COLO829 (cell line): ENCODE data around the gene RABEP2.
A peak's percentile ranks its signal among the peaks of the same experiment; 100 is the strongest.
"Not testable (repeated sequence)": the region's sequence is repeated elsewhere in the genome, so short reads cannot be mapped to it uniquely, and the experiment has no call there.

Experiments
- DNase-seq: peaks from one replicate; pipeline ENCODE4 v3.0.0; 2012; ENCODE audit warnings: low spot score

The RABEP2 gene

GRCh38 chr16:28903344-28904042 lies 21.5 kb downstream of the RABEP2 start:
- DNase-seq: no peak

- no peak for DNase-seq
These were observed 22.1 kb downstream of the RABEP2 start for GRCh38 chr16:28902909-28903308.

DNA sequence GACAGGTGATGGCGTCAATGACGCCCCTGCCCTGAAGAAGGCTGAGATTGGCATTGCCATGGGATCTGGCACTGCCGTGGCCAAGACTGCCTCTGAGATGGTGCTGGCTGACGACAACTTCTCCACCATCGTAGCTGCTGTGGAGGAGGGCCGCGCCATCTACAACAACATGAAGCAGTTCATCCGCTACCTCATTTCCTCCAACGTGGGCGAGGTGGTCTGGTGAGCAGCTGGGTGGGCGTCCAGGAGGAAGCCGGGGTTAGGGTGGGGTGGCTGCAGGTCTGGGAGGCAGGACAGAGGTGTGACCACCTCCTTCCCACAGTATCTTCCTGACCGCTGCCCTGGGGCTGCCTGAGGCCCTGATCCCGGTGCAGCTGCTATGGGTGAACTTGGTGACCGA lies 23.2 kb downstream of the RABEP2 start:
- no peak for DNase-seq

DNA sequence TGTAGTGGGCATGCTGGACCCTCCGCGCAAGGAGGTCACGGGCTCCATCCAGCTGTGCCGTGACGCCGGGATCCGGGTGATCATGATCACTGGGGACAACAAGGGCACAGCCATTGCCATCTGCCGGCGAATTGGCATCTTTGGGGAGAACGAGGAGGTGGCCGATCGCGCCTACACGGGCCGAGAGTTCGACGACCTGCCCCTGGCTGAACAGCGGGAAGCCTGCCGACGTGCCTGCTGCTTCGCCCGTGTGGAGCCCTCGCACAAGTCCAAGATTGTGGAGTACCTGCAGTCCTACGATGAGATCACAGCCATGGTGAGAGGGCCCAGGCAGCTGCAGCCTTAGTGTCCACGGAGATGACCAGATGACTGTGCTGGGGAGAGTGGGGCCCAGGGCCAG lies 24.4 kb downstream of the RABEP2 start:
- DNase-seq: no peak

DNA sequence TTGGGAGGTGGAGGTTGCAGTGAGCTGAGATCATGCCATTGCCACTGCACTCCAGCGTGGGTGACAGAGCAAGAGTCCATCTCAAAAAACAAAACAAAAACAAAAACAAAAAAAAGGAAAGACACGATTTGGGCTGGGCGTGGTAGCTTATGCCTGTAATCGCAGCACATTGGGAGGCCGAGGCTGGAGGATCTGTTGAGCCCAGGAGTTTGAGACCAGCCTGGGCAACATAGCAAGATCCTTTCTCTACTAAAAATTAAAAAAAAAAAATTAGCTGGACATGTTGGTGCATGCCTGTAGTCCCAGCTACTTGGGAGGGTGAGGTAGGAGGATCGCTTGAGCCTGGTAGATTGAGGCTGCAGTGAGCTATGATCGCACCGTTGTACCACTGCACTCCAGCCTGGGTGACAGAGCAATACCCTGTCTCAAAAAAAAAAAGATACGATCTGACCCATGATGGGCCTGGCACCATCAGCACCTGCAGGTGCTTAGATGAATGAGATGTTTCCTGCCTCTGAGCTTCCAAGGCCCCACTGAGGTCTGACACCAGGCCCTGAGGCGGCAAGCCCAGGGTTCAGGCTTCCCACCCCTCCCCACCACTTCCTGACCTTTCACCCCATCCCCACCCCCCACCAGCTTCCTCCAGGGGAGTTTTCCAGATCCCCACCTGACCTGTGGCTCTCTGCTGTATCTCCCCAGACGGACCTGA lies 25.0 kb downstream of the RABEP2 start:
- no peak for DNase-seq

DNA sequence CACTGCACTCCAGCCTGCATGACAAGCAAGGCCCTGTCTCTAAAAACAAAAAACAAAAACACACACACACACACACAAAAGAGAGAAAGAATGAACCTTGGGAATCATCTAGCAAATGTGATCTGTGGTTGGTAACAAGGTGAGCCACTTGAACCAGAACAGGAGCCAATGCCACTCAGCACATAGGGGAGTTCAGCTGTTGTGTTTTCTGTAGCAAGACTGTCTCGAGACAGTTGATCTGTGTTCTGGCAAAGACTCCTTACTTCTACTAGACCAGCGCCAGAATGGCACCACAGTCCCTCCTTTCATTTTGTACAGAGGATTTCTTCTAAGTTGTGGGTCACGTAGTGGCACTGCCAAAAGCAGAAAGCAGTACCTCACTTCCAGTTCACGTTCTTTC lies 26.1 kb downstream of the RABEP2 start:
- no peak for DNase-seq

- no peak for DNase-seq
These were observed 26.8 kb downstream of the RABEP2 start for GRCh38 chr16:28898266-28898665.

DNA sequence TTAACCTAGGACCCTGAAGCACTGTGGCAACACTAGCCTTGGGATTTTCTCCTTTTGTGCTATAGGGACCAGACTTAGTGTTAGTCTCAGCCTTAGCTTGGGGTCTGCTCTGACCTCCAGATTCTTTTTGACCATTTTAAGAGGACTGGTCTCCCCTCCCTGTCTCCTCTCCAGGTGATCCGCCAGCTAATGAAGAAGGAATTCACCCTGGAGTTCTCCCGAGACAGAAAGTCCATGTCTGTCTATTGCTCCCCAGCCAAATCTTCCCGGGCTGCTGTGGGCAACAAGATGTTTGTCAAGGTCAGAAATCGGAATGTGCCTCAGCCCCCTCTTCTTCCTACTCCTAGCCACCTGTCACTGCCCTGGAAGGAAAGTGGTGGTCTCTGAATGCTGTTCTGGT lies 27.2 kb downstream of the RABEP2 start:
- no peak for DNase-seq

DNA sequence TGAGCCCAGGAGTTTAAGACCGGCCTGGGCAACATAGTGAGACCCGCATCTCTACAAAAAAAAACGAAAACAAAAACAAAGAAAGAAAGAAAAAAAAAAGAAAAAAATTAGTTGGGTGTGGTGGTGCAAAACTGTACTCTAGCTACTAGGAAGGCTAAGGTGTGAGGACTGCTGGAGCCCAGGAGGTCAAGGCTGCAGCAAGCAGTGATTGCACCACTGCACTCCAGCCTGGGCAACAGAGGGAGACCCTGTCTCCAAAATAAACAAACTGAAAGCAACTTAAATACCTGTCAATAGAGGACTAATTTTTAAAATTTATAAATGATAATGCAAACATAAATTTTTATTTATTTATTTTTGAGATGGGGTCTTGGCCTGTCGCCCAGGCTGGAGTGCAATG lies 29.4 kb downstream of the RABEP2 start:
- no peak for DNase-seq

- DNase-seq: no peak
These were observed 31.7 kb downstream of the RABEP2 start for GRCh38 chr16:28893291-28893690.

DNA sequence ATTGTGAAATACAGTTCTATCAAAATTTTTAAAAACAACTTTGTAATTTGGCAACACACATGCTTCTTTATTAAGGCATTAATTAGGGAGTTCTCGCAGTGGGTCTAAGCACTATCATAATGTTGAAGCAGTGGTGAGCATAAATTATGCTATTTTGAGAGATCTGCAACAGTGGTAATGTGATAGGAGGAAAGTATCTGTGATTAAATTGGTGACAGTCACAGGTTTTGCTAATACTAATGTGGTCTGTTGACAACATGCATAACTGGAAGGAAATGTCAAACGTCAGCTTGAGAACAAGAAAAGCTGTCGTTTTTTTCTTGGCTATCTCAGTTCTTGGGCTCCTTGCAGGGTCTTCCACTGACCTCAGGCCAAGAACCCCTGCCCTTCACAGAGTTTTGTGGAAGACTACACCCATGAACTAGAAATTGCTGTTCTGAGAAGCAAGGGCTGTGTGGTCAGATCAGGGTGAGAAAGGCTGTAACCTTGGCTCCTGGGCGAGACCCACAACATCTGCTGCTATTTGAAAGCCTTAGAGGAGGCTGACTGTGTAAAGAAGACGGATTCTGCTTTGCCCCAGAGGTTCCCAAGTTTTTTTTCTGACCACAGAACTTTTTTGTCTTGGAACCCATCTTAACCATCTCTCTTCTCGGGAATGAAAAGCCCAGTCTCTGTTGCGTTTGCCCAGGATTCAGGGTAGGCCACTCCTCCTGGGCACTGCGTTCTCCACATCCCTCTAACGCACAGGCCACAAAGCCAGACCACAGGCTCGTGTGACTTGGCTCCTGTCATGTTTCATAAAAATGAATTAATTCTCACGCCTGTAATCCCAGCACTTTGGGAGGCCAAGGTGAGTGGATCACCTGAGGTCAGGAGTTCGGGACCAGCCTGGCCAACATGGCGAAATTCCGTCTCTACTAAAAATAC lies 32.8 kb downstream of the RABEP2 start:
- no peak for DNase-seq

GRCh38 chr16:28890355-28890754 lies 34.7 kb downstream of the RABEP2 start:
- DNase-seq: not testable (repeated sequence)

DNA sequence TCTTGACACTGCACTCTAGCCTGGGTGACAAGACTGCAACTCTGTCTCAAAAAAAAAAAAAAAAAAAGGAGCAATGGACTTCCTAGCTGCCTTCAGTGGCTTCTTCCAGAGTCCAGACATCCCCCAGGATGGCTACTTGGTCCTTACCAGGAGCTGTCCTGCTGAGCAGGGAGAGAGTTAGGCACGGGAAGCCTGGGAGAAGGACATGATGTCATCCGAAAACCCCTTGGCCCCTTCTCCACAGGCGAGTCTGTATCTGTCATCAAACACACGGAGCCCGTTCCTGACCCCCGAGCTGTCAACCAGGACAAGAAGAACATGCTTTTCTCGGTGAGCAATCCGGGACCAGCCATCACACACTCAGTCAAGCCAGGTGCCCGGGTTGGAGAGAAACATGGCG lies 38.1 kb downstream of the RABEP2 start:
- no peak for DNase-seq

DNA sequence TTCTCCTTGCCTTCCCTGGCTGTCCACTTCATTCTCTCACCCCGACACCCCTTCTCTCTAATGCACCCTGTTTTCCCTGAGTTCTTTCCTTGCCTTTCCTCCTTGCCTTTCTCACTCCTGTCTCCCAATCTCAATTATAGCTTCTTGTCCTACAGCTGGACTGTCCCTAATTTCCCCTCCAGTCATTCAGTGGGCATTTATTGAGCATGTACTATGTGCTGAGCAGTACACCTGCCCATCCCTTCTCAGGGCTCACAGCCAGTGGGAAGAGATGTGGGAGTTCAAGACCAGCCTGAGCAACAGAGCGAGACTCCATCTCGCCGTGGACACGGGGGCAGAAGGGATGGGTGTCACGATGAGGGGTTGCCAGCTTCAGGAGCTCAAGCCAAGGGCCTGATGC lies 41.0 kb downstream of the RABEP2 start:
- no peak for DNase-seq

DNA sequence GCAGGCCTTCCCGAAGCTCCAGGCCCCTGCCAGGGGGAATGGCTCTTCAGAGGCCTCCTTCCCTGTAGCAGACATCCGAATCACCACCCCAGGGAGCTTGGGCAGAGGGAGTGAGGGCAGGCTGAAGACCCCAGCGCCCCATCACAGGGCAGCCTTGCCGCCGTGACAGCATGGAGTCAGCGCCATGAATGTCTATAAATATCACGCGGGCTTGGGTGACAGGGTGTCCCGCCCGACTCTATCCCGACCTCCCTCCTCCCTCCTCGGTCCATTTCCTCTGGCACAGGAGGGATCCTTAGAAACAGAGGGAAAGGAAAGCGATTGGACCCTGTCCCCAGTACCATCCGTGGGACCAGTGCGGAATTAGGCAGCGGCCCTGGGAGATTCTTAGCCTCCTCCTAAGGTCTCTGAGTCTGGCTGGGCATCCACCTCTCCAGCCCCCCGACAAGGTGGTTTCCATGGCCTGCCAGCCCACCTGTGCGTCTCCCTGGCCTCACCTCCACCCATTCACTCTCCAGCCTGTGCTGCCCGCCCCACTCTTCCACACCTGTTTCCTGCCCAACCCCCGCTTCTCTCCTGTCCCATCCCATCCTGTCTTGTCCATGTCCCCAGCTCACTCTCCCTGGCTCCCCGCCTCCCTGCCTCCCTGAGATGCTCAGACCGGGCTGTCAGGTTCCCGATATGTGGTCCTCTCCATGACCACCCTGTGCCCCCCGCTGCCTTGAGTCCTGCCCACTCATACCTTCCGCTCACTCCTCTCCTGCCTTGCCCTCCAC lies 41.6 kb downstream of the RABEP2 start:
- no peak for DNase-seq

DNA sequence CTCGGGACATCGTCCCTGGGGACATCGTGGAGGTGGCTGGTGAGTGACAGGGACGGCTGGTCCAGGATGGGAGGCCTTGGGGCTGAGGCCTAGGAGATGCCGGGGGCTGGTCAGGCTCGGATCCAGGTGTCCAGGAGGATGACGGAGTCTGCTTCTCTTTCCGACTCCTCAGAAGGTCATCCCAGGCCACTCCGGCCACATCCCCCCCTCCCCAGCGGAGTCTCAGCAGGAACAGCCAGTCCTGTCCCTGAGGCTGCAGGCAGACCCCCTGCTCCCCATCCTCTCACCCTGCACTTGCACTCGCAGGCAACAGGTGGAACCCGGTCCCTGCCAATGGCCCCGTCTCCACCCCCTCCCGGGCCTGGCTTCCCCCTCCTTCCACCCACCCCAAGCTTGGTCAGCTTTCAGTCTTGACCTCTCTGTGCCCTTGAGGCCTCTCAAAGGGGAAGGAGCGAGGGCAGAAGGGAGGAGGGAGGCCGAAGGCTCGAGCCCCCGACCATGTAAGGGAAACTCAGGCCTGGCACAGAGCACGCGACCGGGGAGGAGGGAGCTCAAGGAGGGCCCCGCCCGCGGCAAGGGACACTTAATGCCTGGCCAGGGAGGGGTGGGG lies 42.4 kb downstream of the RABEP2 start:
- no peak for DNase-seq

GRCh38 chr16:28881565-28881964 lies 43.5 kb downstream of the RABEP2 start:
- not testable (repeated sequence) for DNase-seq

DNA sequence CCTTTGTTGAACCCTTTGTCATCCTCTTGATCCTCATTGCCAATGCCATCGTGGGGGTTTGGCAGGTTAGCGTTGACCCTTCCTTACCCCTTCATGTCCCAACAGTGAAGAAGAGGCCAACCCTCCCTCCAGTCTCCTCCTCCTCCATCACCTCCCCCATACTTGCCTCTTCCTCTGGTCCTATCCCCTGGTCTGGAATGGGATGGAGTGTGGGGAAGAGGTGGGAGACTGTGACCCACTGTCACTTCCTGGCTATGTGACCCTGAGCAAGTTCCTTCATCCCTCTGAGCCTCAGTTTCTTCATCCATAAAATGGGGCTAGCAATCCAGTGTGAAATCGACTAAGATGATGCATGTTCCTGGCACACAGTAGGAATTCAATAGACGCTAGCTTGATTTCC lies 44.1 kb downstream of the RABEP2 start:
- DNase-seq: no peak

DNA sequence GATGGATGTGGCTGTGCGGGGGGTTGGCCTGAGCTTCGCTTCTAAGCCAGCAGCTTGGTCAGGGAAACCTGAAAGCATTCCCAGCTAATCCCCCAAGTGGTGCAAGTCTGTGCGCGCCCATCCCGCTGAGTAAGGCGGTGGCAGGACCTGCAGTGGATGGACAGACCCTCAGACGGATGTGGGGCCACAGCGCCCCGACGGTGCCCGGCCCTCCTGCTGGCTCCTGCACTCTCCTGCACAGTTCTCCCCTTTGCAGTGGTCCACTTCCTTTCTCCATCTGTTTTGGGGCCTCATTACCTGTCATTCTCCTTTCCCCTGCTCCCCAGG lies 44.5 kb downstream of the RABEP2 start:
- DNase-seq: no peak

DNA sequence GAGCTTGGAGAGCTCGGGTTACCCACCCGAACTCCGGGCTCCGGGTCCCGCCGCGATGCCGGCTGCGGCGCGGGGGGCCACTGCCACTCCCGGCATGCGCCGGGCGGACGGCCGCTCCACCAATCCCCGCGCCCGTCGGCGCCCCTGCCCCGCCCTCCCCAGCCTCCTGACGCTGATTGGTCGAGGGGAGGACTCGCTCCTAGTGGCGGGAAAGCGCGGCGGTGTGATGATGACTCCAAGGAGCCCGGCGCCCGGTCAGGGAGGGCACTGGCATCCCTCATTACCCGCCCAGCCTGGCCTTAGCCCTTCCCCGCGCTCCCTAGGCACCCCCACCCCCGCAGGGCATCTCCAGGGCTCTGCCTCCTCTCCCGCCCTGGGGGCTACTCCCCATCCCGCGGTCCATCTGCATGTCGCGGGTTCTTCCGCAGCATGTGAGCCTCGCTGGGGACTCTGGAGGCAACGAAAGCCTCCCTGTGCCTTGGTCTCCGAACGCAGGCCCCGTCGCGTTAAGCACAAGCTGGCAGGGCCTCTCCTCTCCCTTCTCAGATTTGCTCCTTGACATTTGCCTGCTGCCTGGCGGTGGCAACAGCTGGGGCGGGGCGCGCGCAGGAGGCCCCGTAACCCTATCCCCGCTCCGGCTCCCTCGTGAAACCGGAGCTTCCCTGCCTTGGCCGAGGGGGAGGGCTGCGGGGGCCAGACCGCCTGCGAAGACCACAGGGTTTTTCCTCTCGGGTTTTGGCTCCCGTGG lies 45.0 kb downstream of the RABEP2 start:
- DNase-seq: peak; percentile 82

DNA sequence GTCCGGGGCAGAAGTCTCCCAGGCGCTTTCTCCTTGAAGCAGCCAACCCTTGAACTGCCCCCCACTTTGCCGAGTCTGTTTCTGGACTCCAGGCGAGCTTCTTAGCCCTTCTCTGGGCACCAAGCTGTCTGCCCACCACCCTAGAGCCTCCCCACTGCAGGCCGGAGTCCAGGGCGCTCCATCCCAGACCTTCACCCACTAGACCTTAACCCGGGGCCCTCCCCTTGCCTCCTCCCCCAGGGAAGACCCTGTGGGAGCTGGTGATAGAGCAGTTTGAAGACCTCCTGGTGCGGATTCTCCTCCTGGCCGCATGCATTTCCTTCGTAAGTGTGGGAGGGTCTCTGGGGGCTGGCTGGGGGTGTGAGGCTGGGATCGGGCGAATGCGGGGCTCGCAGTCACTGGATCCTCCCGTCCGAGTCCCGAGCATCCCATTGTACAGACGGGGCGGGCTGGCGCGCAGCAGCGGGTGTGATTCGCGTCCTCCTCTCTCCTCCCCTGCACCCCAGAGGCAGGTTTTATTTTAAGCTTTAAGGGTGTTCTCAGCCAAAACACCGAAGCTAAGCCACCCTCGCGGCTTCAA lies 45.7 kb downstream of the RABEP2 start:
- DNase-seq: no peak
